Measurements from ENCODE around the gene KRTAP20-3. TPM values are rescaled to one million over a fixed set of nuclear protein-coding genes. Genes with fewer than 3 reads are reported as not detected.

The KRTAP20-3 gene
- total and polyA plus RNA-seq, 10 of the 15 experiments (the other 5 are each of a cell fraction or from before 2014, with no cell fraction given), result not detected

- ChIA-PET CTCF (no interaction called here), POLR2A (no interaction called here), RAD21 (ENCODE audit: unreplicated experiment) (no interaction called here), SMC1A (ENCODE audit: uncharacterized antibody, unreplicated experiment) (no interaction called here)
- H4K20me1 ChIP-seq (ENCODE audit: control insufficient read depth, insufficient read depth), result no peaks in the 10 kb centered on the region
- H3K27me3 ChIP-seq (replicated peaks in 1 of 2; ENCODE audit: control insufficient read depth in 2 of 2, insufficient read depth in 2 of 2, low read length in 1 of 2), result no peaks in the 10 kb centered on the region
- H3K36me3 ChIP-seq (ENCODE audit: control insufficient read depth in 2 of 2, insufficient read depth in 2 of 2, low read length in 1 of 2), result no peaks in the 10 kb centered on the region
- no TSS peak for BruUV-seq (replicated peaks)
- H3K4me1 ChIP-seq (ENCODE audit: control insufficient read depth, insufficient read depth, low read length), result no peaks in the 10 kb centered on the region
- no peak overlapping the region for H3K4me3 ChIP-seq
- in situ Hi-C loops (cut with MboI) (no loop called here), intact Hi-C loops (cut with micrococcal nuclease; ENCODE audit: unreplicated experiment) (no loop called here)
- no peak for FAIRE-seq
- ATAC-seq, result no peak
- no peak overlapping the region for H3K9ac ChIP-seq (ENCODE audit: control insufficient read depth, insufficient read depth, low read length)
- DNase-seq (ENCODE audit: low read depth, low spot score), result no peak
- H2AFZ ChIP-seq (ENCODE audit: control insufficient read depth, low read depth, low read length), result no peak overlapping the region
- H3K4me2 ChIP-seq (ENCODE audit: control insufficient read depth, insufficient read depth), result no peak overlapping the region
- no peak overlapping the region for H3K27ac ChIP-seq (ENCODE audit: control insufficient read depth, insufficient read depth)
- 35% methylated on average over 2 of the region's 2 CpGs for WGBS (ENCODE audit: insufficient coverage, insufficient replicate concordance, low lambda C conversion rate, missing lambda C conversion rate)
- no peak for TF ChIP-seq EED (IDR thresholded peaks at IDR 0.05; ENCODE audit: low read depth)
- TF ChIP-seq HDAC6 (IDR thresholded peaks at IDR 0.05; ENCODE audit: unreplicated experiment), result no peak
- no peak for TF ChIP-seq ZZZ3 (IDR thresholded peaks at IDR 0.05; ENCODE audit: control insufficient read depth, insufficient read length, low read depth)
- TF ChIP-seq YY1 (IDR thresholded peaks at IDR 0.05; ENCODE audit: low read depth, low read length), result no peak
- TF ChIP-seq CUX1 (IDR thresholded peaks at IDR 0.05; ENCODE audit: insufficient replicate concordance, low read depth, low read length), result no peak
- TF ChIP-seq MEF2A (IDR thresholded peaks at IDR 0.05; ENCODE audit: insufficient read depth, low read depth, low read length), result no peak
- no peak for TF ChIP-seq NRF1 (conservative IDR thresholded peaks at IDR 0.05; ENCODE audit: low read depth, low read length)
- TF ChIP-seq TCF12 (IDR thresholded peaks at IDR 0.05; ENCODE audit: low read depth, low read length), result no peak
- TF ChIP-seq CHD1 (IDR thresholded peaks at IDR 0.05; ENCODE audit: low read depth, low read length), result no peak
- no peak for TF ChIP-seq WRNIP1 (IDR thresholded peaks at IDR 0.05; ENCODE audit: borderline replicate concordance, low read depth, low read length)
- no peak for TF ChIP-seq MYC (IDR thresholded peaks at IDR 0.05; ENCODE audit: insufficient read depth, insufficient read length, insufficient replicate concordance, low read length, severe bottlenecking)
- no peak for TF ChIP-seq ZNF687 (IDR thresholded peaks at IDR 0.05)
- H3K79me2 ChIP-seq (ENCODE audit: control insufficient read depth, insufficient read depth, low read length), result no peaks in the 10 kb centered on the region
- no peaks in the 10 kb centered on the region; the same call in 2 of the 3 replicates for H3K9me3 ChIP-seq (replicated peaks; ENCODE audit: control insufficient read depth, insufficient read depth, low read length)
Observed at GRCh38 chr21:30672985-30673650, 30.5 kb downstream of the KRTAP20-3 start.

All from GM12878 (cell line).